WTC11 (cell line): ENCODE data around the gene CTNNA1. TPM values are rescaled to one million over a fixed set of nuclear protein-coding genes. Genes with fewer than 3 reads are reported as not detected.
A peak's percentile ranks its signal among the peaks of the same experiment; 100 is the strongest.

Source experiments
- ATAC-seq: fragments of 200-7000 bp; cut with Tn5 transposase; 2 replicates; pipeline ENCODE4 v1.10.0; 2021; ENCODE audit warnings: mild to moderate bottlenecking, moderate library complexity
- CTCF ChIA-PET: fragments of 300-600 bp; sonication (Branson Sonifier 250); formaldehyde crosslinking; loops from one replicate; lab custom pipeline; 2021; ENCODE audit warnings: antibody characterized with exemption; lab: Charles Lee
- POLR2A ChIA-PET: fragments of 350-600 bp; sonication (Branson Sonifier 250); formaldehyde crosslinking; loops from one replicate; lab custom pipeline; 2021; ENCODE audit warnings: antibody characterized with exemption; lab: Charles Lee
- DNase-seq: peaks from one replicate; pipeline ENCODE4 v3.0.0; 2021; ENCODE audit warnings: low spot score
- H3K27ac Mint-ChIP-seq: 2 replicates; pipeline ENCODE4 v1.8.0; 2021; ENCODE audit warnings: mixed read lengths
- H3K27me3 Mint-ChIP-seq: 2 replicates; pipeline ENCODE4 v1.8.0; 2021; ENCODE audit warnings: low read depth, mild to moderate bottlenecking, moderate library complexity, mixed read lengths
- H3K36me3 Mint-ChIP-seq: 2 replicates; pipeline ENCODE4 v1.8.0; 2021; ENCODE audit warnings: mixed read lengths
- H3K4me1 Mint-ChIP-seq: 2 replicates; pipeline ENCODE4 v1.8.0; 2022; ENCODE audit warnings: mixed read lengths
- H3K4me3 Mint-ChIP-seq: 2 replicates; pipeline ENCODE4 v1.8.0; 2021; ENCODE audit warnings: mild to moderate bottlenecking, moderate library complexity, mixed read lengths
- H3K9me3 Mint-ChIP-seq: 2 replicates; pipeline ENCODE4 v1.8.0; 2021; ENCODE audit warnings: mixed read lengths
- CREM ChIP-seq: sonication (generic); formaldehyde crosslinking; IDR thresholded peaks from 2 replicates; pipeline ENCODE4 v1.8.1; 2022; ENCODE audit warnings: mild to moderate bottlenecking, missing genetic modification reagents, moderate library complexity
- EMX1 ChIP-seq: fragments of 250-450 bp; sonication (Bioruptor Pico); IDR thresholded peaks from 2 replicates; pipeline ENCODE4 v1.8.0; 2021; ENCODE audit warnings: mild to moderate bottlenecking
- GRHL2 ChIP-seq: fragments of 250-450 bp; sonication (Bioruptor Pico); IDR thresholded peaks from 2 replicates; pipeline ENCODE4 v1.8.0; 2022; ENCODE audit warnings: mild to moderate bottlenecking, moderate library complexity; ENCODE audit not compliant: insufficient replicate concordance, severe bottlenecking
- GTF2I ChIP-seq: fragments of 250-450 bp; sonication (Bioruptor Pico); conservative IDR thresholded peaks from 2 replicates; pipeline ENCODE4 v1.4.0; 2021; ENCODE audit warnings: mild to moderate bottlenecking
- IRF2 ChIP-seq: sonication (generic); formaldehyde crosslinking; IDR thresholded peaks from 2 replicates; pipeline ENCODE4 v1.8.0; 2022; ENCODE audit warnings: low read depth, missing genetic modification reagents, borderline replicate concordance
- KAT7 ChIP-seq: sonication (generic); formaldehyde crosslinking; IDR thresholded peaks from 2 replicates; pipeline ENCODE4 v1.8.1; 2023; ENCODE audit warnings: missing genetic modification reagents, mild to moderate bottlenecking, borderline replicate concordance
- MYBL2 ChIP-seq: sonication (generic); formaldehyde crosslinking; IDR thresholded peaks from 2 replicates; pipeline ENCODE4 v1.8.1; 2023; ENCODE audit warnings: mild to moderate bottlenecking, moderate library complexity, missing genetic modification reagents
- NR1H2 ChIP-seq: sonication (generic); formaldehyde crosslinking; IDR thresholded peaks from 2 replicates; pipeline ENCODE4 v1.9.0; 2021; ENCODE audit warnings: mild to moderate bottlenecking, moderate library complexity, missing genetic modification reagents
- NR2C2 ChIP-seq: sonication (generic); formaldehyde crosslinking; IDR thresholded peaks from 2 replicates; pipeline ENCODE4 v1.8.0; 2022; ENCODE audit warnings: mild to moderate bottlenecking, missing genetic modification reagents
- PRRX2 ChIP-seq: fragments of 250-450 bp; sonication (Bioruptor Pico); IDR thresholded peaks from 2 replicates; pipeline ENCODE4 v1.8.0; 2021; ENCODE audit warnings: mild to moderate bottlenecking
- RELA ChIP-seq: sonication (generic); formaldehyde crosslinking; IDR thresholded peaks from 2 replicates; pipeline ENCODE4 v1.8.1; 2022; ENCODE audit warnings: missing genetic modification reagents, mild to moderate bottlenecking, borderline replicate concordance
- TCF7 ChIP-seq: sonication (generic); formaldehyde crosslinking; IDR thresholded peaks from 2 replicates; pipeline ENCODE4 v1.8.0; 2022; ENCODE audit warnings: mild to moderate bottlenecking, low read depth, missing genetic modification reagents, moderate library complexity
- TEAD1 ChIP-seq: sonication (generic); formaldehyde crosslinking; IDR thresholded peaks from 2 replicates; pipeline ENCODE4 v1.8.0; 2022; ENCODE audit warnings: mild to moderate bottlenecking, missing genetic modification reagents
- TEAD4 ChIP-seq: sonication (generic); formaldehyde crosslinking; IDR thresholded peaks from 2 replicates; pipeline ENCODE4 v1.8.0; 2022; ENCODE audit warnings: mild to moderate bottlenecking, missing genetic modification reagents
- ZBTB21 ChIP-seq: sonication (generic); formaldehyde crosslinking; IDR thresholded peaks from 2 replicates; pipeline ENCODE4 v1.8.1; 2023; ENCODE audit warnings: mild to moderate bottlenecking, missing genetic modification reagents, borderline replicate concordance
- ZNF121 ChIP-seq: sonication (generic); formaldehyde crosslinking; IDR thresholded peaks from 2 replicates; pipeline ENCODE4 v1.8.0; 2023; ENCODE audit warnings: missing genetic modification reagents
- total RNA-seq: library from RNA; stranded (reverse); gene quantifications from 3 replicates; pipeline ENCODE4 v1.2.3, GENCODE V29; 2021
- TF ChIP-seq, protein P1 (sequence below): fragments of 250-450 bp; sonication (Bioruptor Pico); IDR thresholded peaks from 2 replicates; pipeline ENCODE4 v1.8.0; 2021; ENCODE audit warnings: mild to moderate bottlenecking
- TF ChIP-seq, protein P2 (sequence below): sonication (generic); formaldehyde crosslinking; IDR thresholded peaks from 2 replicates; pipeline ENCODE4 v1.8.0; 2022; ENCODE audit warnings: mild to moderate bottlenecking, missing genetic modification reagents
- TF ChIP-seq, protein P3 (sequence below): sonication (generic); formaldehyde crosslinking; IDR thresholded peaks from 2 replicates; pipeline ENCODE4 v1.8.0; 2022; ENCODE audit warnings: missing genetic modification reagents
- TF ChIP-seq, protein P4 (sequence below): sonication (generic); formaldehyde crosslinking; IDR thresholded peaks from 2 replicates; pipeline ENCODE4 v1.8.0; 2023; ENCODE audit warnings: missing genetic modification reagents, mild to moderate bottlenecking, borderline replicate concordance

The CTNNA1 gene
- total RNA-seq, 1 experiment from 2014 or later, result 309 TPM

DNA sequence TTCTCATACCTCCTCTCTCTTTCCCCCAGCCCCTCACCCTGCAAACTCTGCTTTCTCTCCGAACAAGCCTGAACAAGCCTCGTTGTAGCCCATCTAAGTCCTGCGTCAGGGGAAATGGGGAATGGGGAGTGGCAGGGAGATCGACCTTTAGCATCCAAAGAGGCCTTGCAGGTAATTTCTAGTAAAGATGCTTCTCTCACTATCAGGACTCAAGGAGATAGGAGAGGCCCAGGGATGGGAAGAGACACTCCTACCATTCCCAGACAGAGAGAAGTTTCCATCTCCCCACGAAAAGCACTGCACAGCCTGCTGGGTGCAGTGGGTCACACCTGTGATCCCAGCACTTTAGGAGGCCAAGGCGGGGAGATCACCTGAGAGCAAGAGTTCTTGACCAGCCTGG, 44.4 kb upstream of the CTNNA1 start (continued):
- TF ChIP-seq PRRX2 (CRISPR knock-in tag), result no peak
- TF ChIP-seq, protein P1, sequence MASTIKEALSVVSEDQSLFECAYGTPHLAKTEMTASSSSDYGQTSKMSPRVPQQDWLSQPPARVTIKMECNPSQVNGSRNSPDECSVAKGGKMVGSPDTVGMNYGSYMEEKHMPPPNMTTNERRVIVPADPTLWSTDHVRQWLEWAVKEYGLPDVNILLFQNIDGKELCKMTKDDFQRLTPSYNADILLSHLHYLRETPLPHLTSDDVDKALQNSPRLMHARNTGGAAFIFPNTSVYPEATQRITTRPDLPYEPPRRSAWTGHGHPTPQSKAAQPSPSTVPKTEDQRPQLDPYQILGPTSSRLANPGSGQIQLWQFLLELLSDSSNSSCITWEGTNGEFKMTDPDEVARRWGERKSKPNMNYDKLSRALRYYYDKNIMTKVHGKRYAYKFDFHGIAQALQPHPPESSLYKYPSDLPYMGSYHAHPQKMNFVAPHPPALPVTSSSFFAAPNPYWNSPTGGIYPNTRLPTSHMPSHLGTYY (CRISPR knock-in tag), result no peak
- TF ChIP-seq ZNF121 (CRISPR knock-in tag), result no peak
- no peak for TF ChIP-seq CREM (CRISPR knock-in tag)
- TF ChIP-seq TCF7 (CRISPR knock-in tag), result no peak

DNA sequence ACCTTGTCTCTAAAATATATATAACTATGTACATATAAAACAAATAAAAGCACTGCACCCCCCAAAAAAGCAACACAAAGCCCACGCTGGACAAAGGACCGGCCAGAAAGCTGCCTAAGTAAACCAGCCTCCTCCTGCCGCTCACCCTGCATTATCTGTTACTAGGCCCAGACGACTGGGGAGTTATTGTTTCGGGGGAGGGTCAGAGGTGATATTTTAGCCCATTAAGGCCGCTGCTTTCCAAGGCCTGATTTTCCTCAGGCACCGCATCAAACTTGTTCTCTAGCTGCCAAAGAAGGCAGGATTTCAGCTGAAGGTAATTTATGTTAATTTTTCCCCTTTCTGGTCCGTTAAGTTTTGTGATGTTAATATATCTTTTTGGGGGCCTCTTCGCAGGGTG, 44.0 kb upstream of the CTNNA1 start:
- ChIA-PET POLR2A (no interaction called here), CTCF (interaction anchor here (1.6 to 3.6 kb wide), 3 partner anchors 11 to 223 kb away, joined by 4 to 12 read pairs (median 6); no protein-coding TSS in a partner anchor)

More for the DNA sequence above, 44.0 kb upstream of the CTNNA1 start:
- peak; percentile 22; the same call in 1 of the 2 replicates for ATAC-seq
- H3K4me3 Mint-ChIP-seq, result no peak overlapping the region
- H3K27me3 Mint-ChIP-seq, result no peaks in the 10 kb centered on the region
- H3K36me3 Mint-ChIP-seq, result no peaks in the 10 kb centered on the region
- no peaks in the 10 kb centered on the region for H3K9me3 Mint-ChIP-seq
- TF ChIP-seq NR2C2 (CRISPR knock-in tag) (no peak), MYBL2 (no peak), TEAD1 (CRISPR knock-in tag) (no peak), TEAD4 (CRISPR knock-in tag) (no peak), RELA (CRISPR knock-in tag) (no peak), GRHL2 (no peak), IRF2 (CRISPR knock-in tag) (no peak), ZBTB21 (no peak), NR1H2 (CRISPR knock-in tag) (no peak), GTF2I (CRISPR knock-in tag) (no peak), ZNF121 (CRISPR knock-in tag) (no peak), EMX1 (CRISPR knock-in tag) (no peak), KAT7 (no peak)
- TF ChIP-seq, protein P2, sequence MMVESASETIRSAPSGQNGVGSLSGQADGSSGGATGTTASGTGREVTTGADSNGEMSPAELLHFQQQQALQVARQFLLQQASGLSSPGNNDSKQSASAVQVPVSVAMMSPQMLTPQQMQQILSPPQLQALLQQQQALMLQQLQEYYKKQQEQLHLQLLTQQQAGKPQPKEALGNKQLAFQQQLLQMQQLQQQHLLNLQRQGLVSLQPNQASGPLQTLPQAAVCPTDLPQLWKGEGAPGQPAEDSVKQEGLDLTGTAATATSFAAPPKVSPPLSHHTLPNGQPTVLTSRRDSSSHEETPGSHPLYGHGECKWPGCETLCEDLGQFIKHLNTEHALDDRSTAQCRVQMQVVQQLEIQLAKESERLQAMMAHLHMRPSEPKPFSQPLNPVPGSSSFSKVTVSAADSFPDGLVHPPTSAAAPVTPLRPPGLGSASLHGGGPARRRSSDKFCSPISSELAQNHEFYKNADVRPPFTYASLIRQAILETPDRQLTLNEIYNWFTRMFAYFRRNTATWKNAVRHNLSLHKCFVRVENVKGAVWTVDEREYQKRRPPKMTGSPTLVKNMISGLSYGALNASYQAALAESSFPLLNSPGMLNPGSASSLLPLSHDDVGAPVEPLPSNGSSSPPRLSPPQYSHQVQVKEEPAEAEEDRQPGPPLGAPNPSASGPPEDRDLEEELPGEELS (CRISPR knock-in tag), result no peak
- TF ChIP-seq, protein P3, sequence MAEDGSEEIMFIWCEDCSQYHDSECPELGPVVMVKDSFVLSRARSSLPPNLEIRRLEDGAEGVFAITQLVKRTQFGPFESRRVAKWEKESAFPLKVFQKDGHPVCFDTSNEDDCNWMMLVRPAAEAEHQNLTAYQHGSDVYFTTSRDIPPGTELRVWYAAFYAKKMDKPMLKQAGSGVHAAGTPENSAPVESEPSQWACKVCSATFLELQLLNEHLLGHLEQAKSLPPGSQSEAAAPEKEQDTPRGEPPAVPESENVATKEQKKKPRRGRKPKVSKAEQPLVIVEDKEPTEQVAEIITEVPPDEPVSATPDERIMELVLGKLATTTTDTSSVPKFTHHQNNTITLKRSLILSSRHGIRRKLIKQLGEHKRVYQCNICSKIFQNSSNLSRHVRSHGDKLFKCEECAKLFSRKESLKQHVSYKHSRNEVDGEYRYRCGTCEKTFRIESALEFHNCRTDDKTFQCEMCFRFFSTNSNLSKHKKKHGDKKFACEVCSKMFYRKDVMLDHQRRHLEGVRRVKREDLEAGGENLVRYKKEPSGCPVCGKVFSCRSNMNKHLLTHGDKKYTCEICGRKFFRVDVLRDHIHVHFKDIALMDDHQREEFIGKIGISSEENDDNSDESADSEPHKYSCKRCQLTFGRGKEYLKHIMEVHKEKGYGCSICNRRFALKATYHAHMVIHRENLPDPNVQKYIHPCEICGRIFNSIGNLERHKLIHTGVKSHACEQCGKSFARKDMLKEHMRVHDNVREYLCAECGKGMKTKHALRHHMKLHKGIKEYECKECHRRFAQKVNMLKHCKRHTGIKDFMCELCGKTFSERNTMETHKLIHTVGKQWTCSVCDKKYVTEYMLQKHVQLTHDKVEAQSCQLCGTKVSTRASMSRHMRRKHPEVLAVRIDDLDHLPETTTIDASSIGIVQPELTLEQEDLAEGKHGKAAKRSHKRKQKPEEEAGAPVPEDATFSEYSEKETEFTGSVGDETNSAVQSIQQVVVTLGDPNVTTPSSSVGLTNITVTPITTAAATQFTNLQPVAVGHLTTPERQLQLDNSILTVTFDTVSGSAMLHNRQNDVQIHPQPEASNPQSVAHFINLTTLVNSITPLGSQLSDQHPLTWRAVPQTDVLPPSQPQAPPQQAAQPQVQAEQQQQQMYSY, result no peak
- TF ChIP-seq, protein P4, sequence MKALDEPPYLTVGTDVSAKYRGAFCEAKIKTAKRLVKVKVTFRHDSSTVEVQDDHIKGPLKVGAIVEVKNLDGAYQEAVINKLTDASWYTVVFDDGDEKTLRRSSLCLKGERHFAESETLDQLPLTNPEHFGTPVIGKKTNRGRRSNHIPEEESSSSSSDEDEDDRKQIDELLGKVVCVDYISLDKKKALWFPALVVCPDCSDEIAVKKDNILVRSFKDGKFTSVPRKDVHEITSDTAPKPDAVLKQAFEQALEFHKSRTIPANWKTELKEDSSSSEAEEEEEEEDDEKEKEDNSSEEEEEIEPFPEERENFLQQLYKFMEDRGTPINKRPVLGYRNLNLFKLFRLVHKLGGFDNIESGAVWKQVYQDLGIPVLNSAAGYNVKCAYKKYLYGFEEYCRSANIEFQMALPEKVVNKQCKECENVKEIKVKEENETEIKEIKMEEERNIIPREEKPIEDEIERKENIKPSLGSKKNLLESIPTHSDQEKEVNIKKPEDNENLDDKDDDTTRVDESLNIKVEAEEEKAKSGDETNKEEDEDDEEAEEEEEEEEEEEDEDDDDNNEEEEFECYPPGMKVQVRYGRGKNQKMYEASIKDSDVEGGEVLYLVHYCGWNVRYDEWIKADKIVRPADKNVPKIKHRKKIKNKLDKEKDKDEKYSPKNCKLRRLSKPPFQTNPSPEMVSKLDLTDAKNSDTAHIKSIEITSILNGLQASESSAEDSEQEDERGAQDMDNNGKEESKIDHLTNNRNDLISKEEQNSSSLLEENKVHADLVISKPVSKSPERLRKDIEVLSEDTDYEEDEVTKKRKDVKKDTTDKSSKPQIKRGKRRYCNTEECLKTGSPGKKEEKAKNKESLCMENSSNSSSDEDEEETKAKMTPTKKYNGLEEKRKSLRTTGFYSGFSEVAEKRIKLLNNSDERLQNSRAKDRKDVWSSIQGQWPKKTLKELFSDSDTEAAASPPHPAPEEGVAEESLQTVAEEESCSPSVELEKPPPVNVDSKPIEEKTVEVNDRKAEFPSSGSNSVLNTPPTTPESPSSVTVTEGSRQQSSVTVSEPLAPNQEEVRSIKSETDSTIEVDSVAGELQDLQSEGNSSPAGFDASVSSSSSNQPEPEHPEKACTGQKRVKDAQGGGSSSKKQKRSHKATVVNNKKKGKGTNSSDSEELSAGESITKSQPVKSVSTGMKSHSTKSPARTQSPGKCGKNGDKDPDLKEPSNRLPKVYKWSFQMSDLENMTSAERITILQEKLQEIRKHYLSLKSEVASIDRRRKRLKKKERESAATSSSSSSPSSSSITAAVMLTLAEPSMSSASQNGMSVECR (CRISPR knock-in tag), result no peak
- TF ChIP-seq, all 79 proteins: peak for 0
- no peak for DNase-seq
- H3K27ac Mint-ChIP-seq, result peak overlapping the region; percentile 34
- H3K4me1 Mint-ChIP-seq, result peaks cover 40% of the 10 kb centered on the region
